ENCODE data around the gene DCHS1.

DNA sequence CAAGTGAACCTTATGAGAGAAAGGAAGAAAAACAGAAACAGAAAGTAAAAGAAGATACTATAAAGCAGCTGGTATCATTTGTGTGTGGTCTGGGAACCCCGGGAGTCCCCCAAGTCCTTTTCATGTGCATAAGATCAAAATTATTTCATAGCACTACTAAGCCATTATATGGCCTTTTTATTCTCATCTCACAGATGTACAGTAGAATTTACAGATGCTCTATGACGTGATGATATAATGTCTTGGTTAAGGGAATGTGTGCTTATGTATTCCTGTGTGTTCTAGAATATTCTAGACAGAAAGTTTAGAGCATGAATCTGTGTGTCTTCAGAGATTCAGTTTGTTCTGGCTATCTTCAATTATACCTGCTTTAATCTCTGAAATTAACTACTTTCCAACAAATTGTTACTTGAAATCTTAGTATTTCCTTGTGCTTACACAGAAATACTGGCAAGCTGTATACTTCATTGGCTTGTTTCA is 27.8 kb downstream of the DCHS1 start:
- TF ChIP-seq EZH2 (IDR thresholded peaks at IDR 0.05; ENCODE audit: insufficient read depth, poor library complexity, severe bottlenecking) (no peak), EZH2phosphoT487 (IDR thresholded peaks at IDR 0.05; ENCODE audit: insufficient read depth, low read depth) (no peak)
